ENCODE measurements around the gene GREB1. TPM values are rescaled to one million over a fixed set of nuclear protein-coding genes. Genes with fewer than 3 reads are reported as not detected.

The GREB1 gene
- total and polyA plus RNA-seq, 2 of the 13 experiments (the other 11 are each of a cell fraction or from before 2014, with no cell fraction given): 31.3 to 61.2 TPM

DNA sequence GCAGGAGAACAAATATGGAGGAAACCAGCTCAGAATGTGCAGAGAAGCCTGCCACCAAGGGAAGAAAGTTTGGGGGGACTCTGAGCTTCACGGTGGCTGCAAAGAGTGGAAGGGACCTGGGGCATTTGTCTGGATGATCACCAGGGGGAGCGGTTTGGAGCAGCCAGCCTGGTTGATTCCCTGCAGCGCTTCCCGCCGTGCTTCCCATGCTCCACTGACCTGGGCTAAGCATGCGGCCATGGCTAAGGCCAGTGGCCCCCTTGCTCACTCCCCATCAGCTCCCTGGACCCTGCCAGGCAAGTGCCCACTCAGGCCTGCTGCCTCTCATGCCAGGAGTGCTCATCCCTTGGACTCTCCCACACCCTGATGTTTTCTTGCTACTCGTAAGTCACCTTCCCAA, 109.1 kb downstream of the GREB1 start:
- CTCF ChIA-PET (ENCODE audit: low intra/inter-chr PET ratio, low total read pairs): interaction anchor here (1.2 kb wide), 1 partner anchor 39 kb away, joined by 12 read pairs; no protein-coding TSS in a partner anchor
- ATAC-seq (peak; percentile 43), FAIRE-seq (no peak), DNase-seq (ENCODE audit: low spot score) (no peak)
- Histone ChIP-seq H3K27me3 (ENCODE audit: control insufficient read depth in 1 of 2, insufficient read depth in 2 of 2, low read length in 2 of 2) (no peaks in the 10 kb centered on the region), H4K20me1 (ENCODE audit: insufficient read depth, low read length) (no peaks in the 10 kb centered on the region), H3K4me2 (ENCODE audit: low read depth, low read length) (no peak overlapping the region), H2AFZ (ENCODE audit: low read length) (no peak overlapping the region), H3K36me3 (replicated peaks in 1 of 2; ENCODE audit: control insufficient read depth in 1 of 2, insufficient read depth in 2 of 2, low read length in 2 of 2) (peaks cover 34 to 56% of the 10 kb centered on the region in 2 experiments), H3K9ac (ENCODE audit: insufficient read depth, low read depth, low read length) (no peak overlapping the region), H3K9me3 (ENCODE audit: low read length) (no peaks in the 10 kb centered on the region), H3K4me1 (ENCODE audit: insufficient read depth, low read length) (no peaks in the 10 kb centered on the region), H3K4me3 (replicated peaks in 1 of 3; ENCODE audit: insufficient read depth in 1 of 3, low read depth in 2 of 3, low read length in 3 of 3) (no peak overlapping the region), H3K79me2 (ENCODE audit: insufficient read depth, low read length) (no peaks in the 10 kb centered on the region), H3K27ac (ENCODE audit: extremely low read length, insufficient read depth, low read length) (no peak overlapping the region)
- 84% methylated on average over 7 of the region's 7 CpGs for WGBS (ENCODE audit: low lambda C conversion rate)
- intact Hi-C loops (cut with micrococcal nuclease; ENCODE audit: unreplicated experiment): loop anchor here (1.0 kb wide), 1 partner anchor 39 kb away; no protein-coding TSS in a partner anchor
- POLR2A ChIA-PET: no interaction called here
- in situ Hi-C loops (cut with HindIII; ENCODE audit: extremely low pct_ligation_motif_present, low pct_unique_long_range_greater_than_20kb): no loop called here
- TF ChIP-seq, protein P1, sequence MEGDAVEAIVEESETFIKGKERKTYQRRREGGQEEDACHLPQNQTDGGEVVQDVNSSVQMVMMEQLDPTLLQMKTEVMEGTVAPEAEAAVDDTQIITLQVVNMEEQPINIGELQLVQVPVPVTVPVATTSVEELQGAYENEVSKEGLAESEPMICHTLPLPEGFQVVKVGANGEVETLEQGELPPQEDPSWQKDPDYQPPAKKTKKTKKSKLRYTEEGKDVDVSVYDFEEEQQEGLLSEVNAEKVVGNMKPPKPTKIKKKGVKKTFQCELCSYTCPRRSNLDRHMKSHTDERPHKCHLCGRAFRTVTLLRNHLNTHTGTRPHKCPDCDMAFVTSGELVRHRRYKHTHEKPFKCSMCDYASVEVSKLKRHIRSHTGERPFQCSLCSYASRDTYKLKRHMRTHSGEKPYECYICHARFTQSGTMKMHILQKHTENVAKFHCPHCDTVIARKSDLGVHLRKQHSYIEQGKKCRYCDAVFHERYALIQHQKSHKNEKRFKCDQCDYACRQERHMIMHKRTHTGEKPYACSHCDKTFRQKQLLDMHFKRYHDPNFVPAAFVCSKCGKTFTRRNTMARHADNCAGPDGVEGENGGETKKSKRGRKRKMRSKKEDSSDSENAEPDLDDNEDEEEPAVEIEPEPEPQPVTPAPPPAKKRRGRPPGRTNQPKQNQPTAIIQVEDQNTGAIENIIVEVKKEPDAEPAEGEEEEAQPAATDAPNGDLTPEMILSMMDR (CRISPR knock-in tag; IDR thresholded peaks at IDR 0.05): peak; percentile 44
- 0 out of 2 replicates have a peak, but pooled peaks have one; percentile 9 for TF ChIP-seq POLR2AphosphoS5 (IDR thresholded peaks at IDR 0.05; ENCODE audit: low read depth, low read length)
- TF ChIP-seq BRD4 (CRISPR knock-in tag; IDR thresholded peaks at IDR 0.05): no peak
- no peak for TF ChIP-seq ZNF333 (CRISPR knock-in tag; IDR thresholded peaks at IDR 0.05; ENCODE audit: borderline replicate concordance)
- TF ChIP-seq, protein P2, sequence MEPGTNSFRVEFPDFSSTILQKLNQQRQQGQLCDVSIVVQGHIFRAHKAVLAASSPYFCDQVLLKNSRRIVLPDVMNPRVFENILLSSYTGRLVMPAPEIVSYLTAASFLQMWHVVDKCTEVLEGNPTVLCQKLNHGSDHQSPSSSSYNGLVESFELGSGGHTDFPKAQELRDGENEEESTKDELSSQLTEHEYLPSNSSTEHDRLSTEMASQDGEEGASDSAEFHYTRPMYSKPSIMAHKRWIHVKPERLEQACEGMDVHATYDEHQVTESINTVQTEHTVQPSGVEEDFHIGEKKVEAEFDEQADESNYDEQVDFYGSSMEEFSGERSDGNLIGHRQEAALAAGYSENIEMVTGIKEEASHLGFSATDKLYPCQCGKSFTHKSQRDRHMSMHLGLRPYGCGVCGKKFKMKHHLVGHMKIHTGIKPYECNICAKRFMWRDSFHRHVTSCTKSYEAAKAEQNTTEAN (CRISPR knock-in tag; conservative IDR thresholded peaks at IDR 0.05): no peak
- no peak for TF ChIP-seq RCOR2 (CRISPR knock-in tag; IDR thresholded peaks at IDR 0.05)
- TF ChIP-seq, protein P3, sequence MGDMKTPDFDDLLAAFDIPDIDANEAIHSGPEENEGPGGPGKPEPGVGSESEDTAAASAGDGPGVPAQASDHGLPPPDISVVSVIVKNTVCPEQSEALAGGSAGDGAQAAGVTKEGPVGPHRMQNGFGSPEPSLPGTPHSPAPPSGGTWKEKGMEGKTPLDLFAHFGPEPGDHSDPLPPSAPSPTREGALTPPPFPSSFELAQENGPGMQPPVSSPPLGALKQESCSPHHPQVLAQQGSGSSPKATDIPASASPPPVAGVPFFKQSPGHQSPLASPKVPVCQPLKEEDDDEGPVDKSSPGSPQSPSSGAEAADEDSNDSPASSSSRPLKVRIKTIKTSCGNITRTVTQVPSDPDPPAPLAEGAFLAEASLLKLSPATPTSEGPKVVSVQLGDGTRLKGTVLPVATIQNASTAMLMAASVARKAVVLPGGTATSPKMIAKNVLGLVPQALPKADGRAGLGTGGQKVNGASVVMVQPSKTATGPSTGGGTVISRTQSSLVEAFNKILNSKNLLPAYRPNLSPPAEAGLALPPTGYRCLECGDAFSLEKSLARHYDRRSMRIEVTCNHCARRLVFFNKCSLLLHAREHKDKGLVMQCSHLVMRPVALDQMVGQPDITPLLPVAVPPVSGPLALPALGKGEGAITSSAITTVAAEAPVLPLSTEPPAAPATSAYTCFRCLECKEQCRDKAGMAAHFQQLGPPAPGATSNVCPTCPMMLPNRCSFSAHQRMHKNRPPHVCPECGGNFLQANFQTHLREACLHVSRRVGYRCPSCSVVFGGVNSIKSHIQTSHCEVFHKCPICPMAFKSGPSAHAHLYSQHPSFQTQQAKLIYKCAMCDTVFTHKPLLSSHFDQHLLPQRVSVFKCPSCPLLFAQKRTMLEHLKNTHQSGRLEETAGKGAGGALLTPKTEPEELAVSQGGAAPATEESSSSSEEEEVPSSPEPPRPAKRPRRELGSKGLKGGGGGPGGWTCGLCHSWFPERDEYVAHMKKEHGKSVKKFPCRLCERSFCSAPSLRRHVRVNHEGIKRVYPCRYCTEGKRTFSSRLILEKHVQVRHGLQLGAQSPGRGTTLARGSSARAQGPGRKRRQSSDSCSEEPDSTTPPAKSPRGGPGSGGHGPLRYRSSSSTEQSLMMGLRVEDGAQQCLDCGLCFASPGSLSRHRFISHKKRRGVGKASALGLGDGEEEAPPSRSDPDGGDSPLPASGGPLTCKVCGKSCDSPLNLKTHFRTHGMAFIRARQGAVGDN (CRISPR knock-in tag; IDR thresholded peaks at IDR 0.05): peak; percentile 41
- peak; percentile 95 for TF ChIP-seq RBM22 (optimal IDR thresholded peaks at IDR 0.05; ENCODE audit: low read length)
- peak; percentile 71; the same call in 1 of the 2 replicates for TF ChIP-seq ZBTB33 (CRISPR knock-in tag; IDR thresholded peaks at IDR 0.05)
- TF ChIP-seq SATB2 (CRISPR knock-in tag; IDR thresholded peaks at IDR 0.05): no peak
- TF ChIP-seq AGO2 (optimal IDR thresholded peaks at IDR 0.05; ENCODE audit: low read depth, low read length): peak; percentile 75
- BruUV-seq (replicated peaks): no TSS peak

Measured in HepG2 (cell line).